Liver (tissue), 9 donors: Measurements from ENCODE around the gene DEAF1. TPM values are rescaled to one million over a fixed set of nuclear protein-coding genes. Genes with fewer than 3 reads are reported as not detected.

Experiments used
- DNase-seq: peaks from one replicate; pipeline ENCODE4 v3.0.0-alpha.2; 2017; ENCODE audit warnings: low spot score
- H3K27ac ChIP-seq, 2 donors: one replicate each; pipeline ENCODE4 v1.7.0; 2013; ENCODE audit warnings: inconsistent platforms in 2 of 2, low read length in 2 of 2, control low read depth in 1 of 2, low read depth in 1 of 2, mild to moderate bottlenecking in 1 of 2
- H3K27me3 ChIP-seq, 4 donors: one replicate each; pipeline versions ENCODE4 v1.6.1 to v1.7.0; 2013; ENCODE audit warnings: low read length in 3 of 4, inconsistent platforms in 1 of 4, mild to moderate bottlenecking in 1 of 4, moderate library complexity in 1 of 4; ENCODE audit not compliant: control insufficient read depth in 4 of 4, insufficient read depth in 4 of 4
- H3K36me3 ChIP-seq, 4 donors: one replicate each; pipeline versions ENCODE4 v1.6.1 to v1.7.0; 2013; ENCODE audit warnings: low read length in 3 of 4, mild to moderate bottlenecking in 3 of 4, low read depth in 1 of 4, moderate library complexity in 1 of 4; ENCODE audit not compliant: control insufficient read depth in 4 of 4, insufficient read depth in 3 of 4
- H3K4me1 ChIP-seq, 4 donors: one replicate each; pipeline versions ENCODE4 v1.6.1 to v1.7.0; 2013; ENCODE audit warnings: low read length in 3 of 4, mild to moderate bottlenecking in 3 of 4, moderate library complexity in 1 of 4; ENCODE audit not compliant: control insufficient read depth in 4 of 4, insufficient read depth in 4 of 4
- H3K4me3 ChIP-seq, 3 donors: one replicate each; pipeline versions ENCODE4 v1.6.1 to v1.7.0; 2013; ENCODE audit warnings: low read length in 3 of 3, control low read depth in 1 of 3, low read depth in 1 of 3, mild to moderate bottlenecking in 1 of 3
- H3K9ac ChIP-seq, 2 donors: one replicate each; pipeline ENCODE4 v1.7.0; 2013; ENCODE audit warnings: low read length in 2 of 2, mild to moderate bottlenecking in 2 of 2, moderate library complexity in 2 of 2, control low read depth in 1 of 2, low read depth in 1 of 2
- H3K9me3 ChIP-seq, 4 donors: one replicate each; pipeline versions ENCODE4 v1.6.1 to v1.7.0; 2013; ENCODE audit warnings: low read length in 3 of 4; ENCODE audit not compliant: control insufficient read depth in 4 of 4
- CTCF ChIP-seq: fragments of 150-350 bp; IDR thresholded peaks from 2 replicates; pipeline ENCODE4 v1.5.1; 2017; ENCODE audit warnings: improper control_type of control experiment, low read depth, low read length; ENCODE audit not compliant: missing input control
- EGR1 ChIP-seq, 2 donors: IDR thresholded peaks; 2 replicates each; pipeline ENCODE4 v1.6.1; 2016 to 2018; ENCODE audit warnings: antibody characterized with exemption in 2 of 2, low read depth in 2 of 2
- FOXA1 ChIP-seq: IDR thresholded peaks from 2 replicates; pipeline ENCODE4 v1.6.1; 2016; ENCODE audit warnings: antibody characterized with exemption
- FOXA2 ChIP-seq: IDR thresholded peaks from 2 replicates; pipeline ENCODE4 v1.6.1; 2016; ENCODE audit warnings: antibody characterized with exemption
- GABPA ChIP-seq, 2 donors: IDR thresholded peaks in 1 of 2; conservative IDR thresholded peaks in 1 of 2; 2 replicates each; pipeline ENCODE4 v1.6.1; 2016; ENCODE audit warnings: antibody characterized with exemption in 2 of 2, mild to moderate bottlenecking in 1 of 2, moderate library complexity in 1 of 2
- HNF4A ChIP-seq, 2 donors: conservative IDR thresholded peaks; 2 replicates each; pipeline ENCODE4 v1.6.1; 2016; ENCODE audit warnings: antibody characterized with exemption in 2 of 2, mild to moderate bottlenecking in 2 of 2
- HNF4G ChIP-seq: IDR thresholded peaks from 2 replicates; pipeline ENCODE4 v1.6.1; 2016; ENCODE audit warnings: antibody characterized with exemption
- JUND ChIP-seq, 2 donors: IDR thresholded peaks; 2 replicates each; pipeline ENCODE4 v1.6.1; 2016; ENCODE audit warnings: antibody characterized with exemption in 2 of 2
- NR2F2 ChIP-seq: IDR thresholded peaks from 2 replicates; pipeline ENCODE4 v1.6.1; 2016; ENCODE audit warnings: antibody characterized with exemption
- RAD21 ChIP-seq, 2 donors: IDR thresholded peaks; 2 replicates each; pipeline ENCODE4 v1.6.1; 2016; ENCODE audit warnings: antibody characterized with exemption in 2 of 2, mild to moderate bottlenecking in 2 of 2
- REST ChIP-seq: IDR thresholded peaks from 2 replicates; pipeline ENCODE4 v1.6.1; 2016; ENCODE audit warnings: antibody characterized with exemption, mild to moderate bottlenecking
- RXRA ChIP-seq, 2 donors: IDR thresholded peaks; 2 replicates each; pipeline ENCODE4 v1.6.1; 2017 to 2018; ENCODE audit warnings: antibody characterized with exemption in 2 of 2, mild to moderate bottlenecking in 1 of 2
- SP1 ChIP-seq: IDR thresholded peaks from 2 replicates; pipeline ENCODE4 v1.6.1; 2018; ENCODE audit warnings: antibody characterized with exemption, mild to moderate bottlenecking
- TAF1 ChIP-seq: conservative IDR thresholded peaks from 2 replicates; pipeline ENCODE4 v1.6.1; 2016; ENCODE audit warnings: antibody characterized with exemption, mild to moderate bottlenecking
- YY1 ChIP-seq: IDR thresholded peaks from 2 replicates; pipeline ENCODE4 v1.6.1; 2016; ENCODE audit warnings: antibody characterized with exemption, mild to moderate bottlenecking
- WGBS: extraction: QIAGEN DNeasy Blood & Tissue Kit; methylation state at CpG from one replicate; pipeline ENCODE4 v1.1.7; 2013; 5-methylcytosine and 5-hydroxymethylcytosine counted together
- polyA plus RNA-seq, 2 donors: library from polyadenylated mRNA; stranded (reverse) in 1 of 2; unstranded in 1 of 2; fragments of 200-250 nt in 1 of 2; fragments of >200 nt in 1 of 2; fragmentation: Nextera tagmentation in 1 of 2; extraction: Ambion mirVana in 1 of 2; gene quantifications; one replicate each; pipeline versions ENCODE4 v1.2.1 to v1.2.3, GENCODE V29; 2013 to 2015
- total RNA-seq, 2 donors: library from RNA; depleted of rRNA; stranded (reverse); fragments of >200 nt; gene quantifications; one replicate each; pipeline ENCODE4 v1.2.3, GENCODE V29; 2014
- TF ChIP-seq, protein P1 (sequence below): IDR thresholded peaks from 2 replicates; pipeline ENCODE4 v1.6.1; 2016; ENCODE audit warnings: antibody characterized with exemption
- TF ChIP-seq, protein P2 (sequence below): IDR thresholded peaks from 2 replicates; pipeline ENCODE4 v1.6.1; 2016; ENCODE audit warnings: antibody characterized with exemption
- TF ChIP-seq, protein P3 (sequence below): IDR thresholded peaks from 2 replicates; pipeline ENCODE4 v1.6.1; 2016; ENCODE audit warnings: antibody characterized with exemption
- donor health status: healthy.
- donor health status: healthy.
- donor health status: healthy.
- donor health status: healthy.
- donor health status: healthy.

DEAF1 gene
- total and polyA plus RNA-seq, 4 donors: 7.0 to 11.4 (median 10.1) TPM

- TF ChIP-seq, protein P1, sequence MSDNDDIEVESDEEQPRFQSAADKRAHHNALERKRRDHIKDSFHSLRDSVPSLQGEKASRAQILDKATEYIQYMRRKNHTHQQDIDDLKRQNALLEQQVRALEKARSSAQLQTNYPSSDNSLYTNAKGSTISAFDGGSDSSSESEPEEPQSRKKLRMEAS: no peak
- no peak for TF ChIP-seq HNF4G
- no peak for TF ChIP-seq NR2F2
- no peak for TF ChIP-seq TAF1
- TF ChIP-seq GABPA (IDR thresholded peaks at IDR 0.05 in 1 of 2, conservative IDR thresholded peaks at IDR 0.05 in 1 of 2): no peak
- no peak for TF ChIP-seq FOXA1
- no peak for TF ChIP-seq FOXA2
- TF ChIP-seq RAD21 (IDR thresholded peaks at IDR 0.05): no peak
Observed at GRCh38 chr11:724778-725386, 29.9 kb upstream of the DEAF1 start (continued).

DNA sequence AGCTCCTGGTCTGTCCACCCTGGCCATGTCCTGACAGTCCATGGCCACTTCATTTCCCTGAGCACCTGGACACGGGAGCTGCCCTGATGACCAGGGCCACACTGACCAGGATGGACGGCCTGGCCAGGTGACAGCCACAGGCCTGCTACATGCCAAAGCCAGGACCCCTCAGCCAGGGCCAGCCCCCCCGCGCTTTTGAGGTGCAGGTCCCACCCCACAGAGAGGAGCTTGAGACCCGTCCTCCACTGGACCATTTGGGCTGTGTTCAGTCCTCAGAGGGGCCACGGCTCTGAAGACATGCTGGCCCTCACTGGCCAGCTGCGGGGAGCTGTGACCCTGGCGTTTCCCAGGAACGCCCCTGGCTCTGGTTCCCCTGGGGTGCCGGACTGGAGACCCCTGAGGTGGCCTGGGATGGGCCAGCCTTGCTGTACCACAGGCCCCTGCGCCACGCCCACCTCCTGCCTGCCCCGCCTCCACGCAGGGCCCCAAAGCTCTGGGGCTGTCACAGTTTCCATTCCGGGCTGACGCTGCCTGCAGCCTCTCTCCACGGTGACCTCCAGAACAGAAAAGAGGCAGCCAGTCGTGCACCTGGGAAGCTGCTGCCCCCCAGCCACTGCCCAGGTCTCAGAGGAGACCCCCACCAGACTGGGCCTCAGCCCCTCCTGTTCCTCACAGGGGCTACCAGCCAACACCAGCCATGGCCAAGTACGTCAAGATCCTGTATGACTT is 29.2 kb upstream of the DEAF1 start:
- H3K9ac ChIP-seq: no peak overlapping the region
- no peak for DNase-seq
- no peaks in the 10 kb centered on the region for H3K9me3 ChIP-seq
- H3K27me3 ChIP-seq: no peaks in the 10 kb centered on the region
- WGBS: 85% methylated on average over 19 of the region's 19 CpGs
- H3K4me3 ChIP-seq: no peak overlapping the region
- TF ChIP-seq HNF4G (no peak), NR2F2 (no peak), TAF1 (no peak), REST (no peak), CTCF (no peak), FOXA2 (no peak), SP1 (no peak), HNF4A (conservative IDR thresholded peaks at IDR 0.05) (no peak), RXRA (IDR thresholded peaks at IDR 0.05) (no peak), EGR1 (IDR thresholded peaks at IDR 0.05; ENCODE audit: low read depth in 2 of 2) (no peak), JUND (IDR thresholded peaks at IDR 0.05) (no peak), GABPA (IDR thresholded peaks at IDR 0.05 in 1 of 2, conservative IDR thresholded peaks at IDR 0.05 in 1 of 2) (no peak), YY1 (no peak), RAD21 (IDR thresholded peaks at IDR 0.05) (no peak), FOXA1 (no peak)
- TF ChIP-seq, protein P2, sequence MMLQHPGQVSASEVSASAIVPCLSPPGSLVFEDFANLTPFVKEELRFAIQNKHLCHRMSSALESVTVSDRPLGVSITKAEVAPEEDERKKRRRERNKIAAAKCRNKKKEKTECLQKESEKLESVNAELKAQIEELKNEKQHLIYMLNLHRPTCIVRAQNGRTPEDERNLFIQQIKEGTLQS: no peak
- TF ChIP-seq, protein P1: no peak
- TF ChIP-seq, protein P3, sequence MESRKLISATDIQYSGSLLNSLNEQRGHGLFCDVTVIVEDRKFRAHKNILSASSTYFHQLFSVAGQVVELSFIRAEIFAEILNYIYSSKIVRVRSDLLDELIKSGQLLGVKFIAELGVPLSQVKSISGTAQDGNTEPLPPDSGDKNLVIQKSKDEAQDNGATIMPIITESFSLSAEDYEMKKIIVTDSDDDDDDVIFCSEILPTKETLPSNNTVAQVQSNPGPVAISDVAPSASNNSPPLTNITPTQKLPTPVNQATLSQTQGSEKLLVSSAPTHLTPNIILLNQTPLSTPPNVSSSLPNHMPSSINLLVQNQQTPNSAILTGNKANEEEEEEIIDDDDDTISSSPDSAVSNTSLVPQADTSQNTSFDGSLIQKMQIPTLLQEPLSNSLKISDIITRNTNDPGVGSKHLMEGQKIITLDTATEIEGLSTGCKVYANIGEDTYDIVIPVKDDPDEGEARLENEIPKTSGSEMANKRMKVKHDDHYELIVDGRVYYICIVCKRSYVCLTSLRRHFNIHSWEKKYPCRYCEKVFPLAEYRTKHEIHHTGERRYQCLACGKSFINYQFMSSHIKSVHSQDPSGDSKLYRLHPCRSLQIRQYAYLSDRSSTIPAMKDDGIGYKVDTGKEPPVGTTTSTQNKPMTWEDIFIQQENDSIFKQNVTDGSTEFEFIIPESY: no peak
- H3K4me1 ChIP-seq: peaks cover 0 to 15% (median 7%) of the 10 kb centered on the region in 4 donors
- peaks cover 2 to 35% (median 19%) of the 10 kb centered on the region in 4 donors for H3K36me3 ChIP-seq
- no peak overlapping the region for H3K27ac ChIP-seq
